Endothelial cell of umbilical vein (primary cell): ENCODE results near the gene TMCC3. TPM values are rescaled to one million over a fixed set of nuclear protein-coding genes. Genes with fewer than 3 reads are reported as not detected.

Experiments
- BruUV-seq: library from RNA; stranded (reverse); fragments of 400-500 nt; replicated peaks from 2 replicates; lab custom pipeline; 2021; lab: Mats Ljungman, UMichigan
- CTCF ChIA-PET: fragments of 300-600, 350-600 bp; sonication (Branson Sonifier 250); formaldehyde crosslinking; loops from one replicate; lab custom pipeline; 2021; ENCODE audit warnings: antibody characterized with exemption, inconsistent platforms; lab: Charles Lee
- POLR2A ChIA-PET: fragments of 300-600, 350-600 bp; sonication (Branson Sonifier 250); formaldehyde crosslinking; loops from one replicate; lab custom pipeline; 2021; ENCODE audit warnings: antibody characterized with exemption, inconsistent platforms; lab: Charles Lee
- DNase-seq: peaks from one replicate; pipeline ENCODE4 v3.0.0-alpha.2; 2011; ENCODE audit warnings: low read depth, low spot score
- FAIRE-seq: peaks from 2 replicates; lab custom pipeline; 2011; peaks lifted over from hg19 to GRCh38; lab: Jason Lieb, UNC
- H2AFZ ChIP-seq: 2 replicates; pipeline ENCODE4 v1.6.0; 2012; ENCODE audit warnings: low read depth, low read length, control low read depth, inconsistent platforms
- H3K27ac ChIP-seq: 2 replicates; pipeline ENCODE4 v1.5.1; 2011; ENCODE audit warnings: low read depth, mild to moderate bottlenecking, control low read depth, low read length, moderate library complexity; ENCODE audit not compliant: insufficient read depth
- H3K27me3 ChIP-seq, 2 experiments: 2 replicates each; pipeline versions ENCODE4 v1.6.0 to v1.6.1; 2011; ENCODE audit warnings: low read length in 2 of 2, mixed read lengths in 1 of 2; ENCODE audit not compliant: control insufficient read depth in 2 of 2, insufficient read depth in 2 of 2
- H3K36me3 ChIP-seq, 2 experiments: 2 replicates in 1 of 2; 3 replicates in 1 of 2; pipeline ENCODE4 v1.5.1; 2011; ENCODE audit warnings: low read length in 2 of 2, mild to moderate bottlenecking in 1 of 2, moderate library complexity in 1 of 2; ENCODE audit not compliant: control insufficient read depth in 2 of 2, insufficient read depth in 2 of 2; ENCODE audit errors: extremely low read depth in 1 of 2
- H3K4me1 ChIP-seq: 3 replicates; pipeline ENCODE4 v1.5.1; 2011; ENCODE audit warnings: mild to moderate bottlenecking, low read length; ENCODE audit not compliant: control insufficient read depth, insufficient read depth; ENCODE audit errors: extremely low read depth
- H3K4me2 ChIP-seq: 2 replicates; pipeline ENCODE4 v1.6.1; 2011; ENCODE audit warnings: low read length, control low read depth, mixed read lengths; ENCODE audit not compliant: insufficient read depth
- H3K4me3 ChIP-seq, 3 experiments: fragments of 200-600 bp in 1 of 3; sonication (generic), shearing (Covaris generic) in 1 of 3; replicated peaks in 1 of 3; 2 replicates each; pipeline ENCODE4 v1.5.1; 2011 to 2016; ENCODE audit warnings: control low read depth in 3 of 3, low read length in 3 of 3, mild to moderate bottlenecking in 2 of 3, inconsistent platforms in 1 of 3, low read depth in 1 of 3, moderate library complexity in 1 of 3; ENCODE audit not compliant: insufficient read depth in 1 of 3
- H3K79me2 ChIP-seq: 2 replicates; pipeline ENCODE4 v1.6.0; 2012; ENCODE audit warnings: low read length, inconsistent platforms; ENCODE audit not compliant: control insufficient read depth, insufficient read depth
- H3K9ac ChIP-seq: replicated peaks from 2 replicates; pipeline ENCODE3; 2011; ENCODE audit warnings: low read length, control low read depth; ENCODE audit not compliant: insufficient read depth; ENCODE audit errors: extremely low read depth
- H3K9me1 ChIP-seq: replicated peaks from 3 replicates; pipeline ENCODE4 v1.6.0; 2011; ENCODE audit warnings: mild to moderate bottlenecking, low read length; ENCODE audit not compliant: control insufficient read depth, insufficient read depth; ENCODE audit errors: extremely low read depth
- H3K9me3 ChIP-seq: replicated peaks from 2 replicates; pipeline ENCODE4 v1.5.1; 2012; ENCODE audit warnings: low read length, inconsistent platforms; ENCODE audit not compliant: control insufficient read depth, insufficient read depth
- H4K20me1 ChIP-seq: replicated peaks from 2 replicates; pipeline ENCODE3; 2011; ENCODE audit warnings: mild to moderate bottlenecking, low read length; ENCODE audit not compliant: control insufficient read depth, insufficient read depth; ENCODE audit errors: extremely low read depth
- EZH2 ChIP-seq: IDR thresholded peaks from 2 replicates; pipeline ENCODE4 v1.6.1; 2012; ENCODE audit warnings: borderline replicate concordance, low read depth, mild to moderate bottlenecking, moderate library complexity, low read length, inconsistent platforms; ENCODE audit not compliant: severe bottlenecking
- FOS ChIP-seq: IDR thresholded peaks from 2 replicates; pipeline ENCODE4 v1.6.1; 2011; ENCODE audit warnings: mild to moderate bottlenecking, low read length, moderate library complexity, borderline replicate concordance; ENCODE audit not compliant: insufficient read depth
- JUN ChIP-seq: IDR thresholded peaks from 2 replicates; pipeline ENCODE4 v1.6.1; 2011; ENCODE audit warnings: borderline replicate concordance, low read depth; ENCODE audit not compliant: insufficient read length, insufficient read depth
- POLR2A ChIP-seq: IDR thresholded peaks from 2 replicates; pipeline ENCODE4 v1.6.1; 2012; ENCODE audit warnings: low read depth, mild to moderate bottlenecking, control low read depth, low read length
- POLR2AphosphoS5 ChIP-seq: IDR thresholded peaks from 2 replicates; pipeline ENCODE4 v1.6.1; 2012; ENCODE audit warnings: low read depth, mild to moderate bottlenecking, control low read depth, low read length, moderate library complexity; ENCODE audit not compliant: insufficient read depth
- dilution Hi-C: fragments of 300-500 bp; cut with MboI; formaldehyde crosslinking; loops from one replicate; pipeline ENCODE4 v1.15.0; 2019; ENCODE audit warnings: low sequenced_read_pairs; ENCODE audit not compliant: extremely low pct_ligation_motif_present
- intact Hi-C: fragments of 100-400 bp; cut with micrococcal nuclease; formaldehyde crosslinking; loops from one replicate; pipeline ENCODE4 v1.10.0; 2022
- polyA plus RNA-seq, 4 experiments: library from polyadenylated mRNA; depleted of rRNA in 3 of 4; stranded (reverse) in 3 of 4; unstranded in 1 of 4; fragments of >200 nt; gene quantifications; 2 replicates each; pipeline versions ENCODE4 v1.2.1 to v1.2.3, GENCODE V29; 2011 to 2012; ENCODE audit warnings: missing spikeins in 1 of 4
- total RNA-seq: library from RNA; stranded (reverse); gene quantifications from 2 replicates; pipeline ENCODE4 v1.2.3, GENCODE V29; 2021
- TF ChIP-seq, protein P1 (sequence below), 2 donors: IDR thresholded peaks; 1 replicate in 1 of 2; 2 replicates in 1 of 2; pipeline ENCODE4 v1.5.1; 2011; ENCODE audit warnings: low read length in 2 of 2, mild to moderate bottlenecking in 2 of 2, moderate library complexity in 2 of 2, control low read depth in 1 of 2, inconsistent platforms in 1 of 2, low read depth in 1 of 2; ENCODE audit not compliant: insufficient read depth in 1 of 2; ENCODE audit errors: extremely low read depth in 1 of 2
- TF ChIP-seq, protein P2 (sequence below): IDR thresholded peaks from 2 replicates; pipeline ENCODE4 v1.6.1; 2011; ENCODE audit not compliant: insufficient read depth, insufficient read length

The TMCC3 gene
- total and polyA plus RNA-seq, 2 donors (not counting 3 experiments of a cell fraction or from before 2014, with no cell fraction given), result 13.5 to 30.4 TPM

DNA sequence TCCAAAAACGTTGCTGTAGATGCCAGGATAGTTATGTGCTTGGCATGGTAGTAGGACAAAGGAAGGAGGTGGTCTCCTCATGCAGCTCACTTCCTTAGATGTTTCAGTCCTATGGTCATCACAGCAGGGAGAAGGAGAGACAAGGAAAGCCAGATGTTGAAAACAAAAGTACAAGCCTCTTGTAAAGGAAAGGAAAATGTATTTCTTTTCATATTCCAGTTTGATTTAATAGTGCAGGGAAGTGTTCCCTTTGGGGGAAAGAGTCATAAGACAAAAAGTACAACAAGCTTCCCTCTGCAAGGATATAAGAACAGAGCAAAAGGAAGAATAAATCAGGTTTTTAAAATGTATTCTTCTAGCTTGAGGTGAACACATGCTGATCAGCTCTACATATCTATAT is 8.6 kb upstream of the TMCC3 start:
- Histone ChIP-seq H3K9me1 (no peaks in the 10 kb centered on the region), H3K9ac (no peak overlapping the region), H3K27me3 (no peaks in the 10 kb centered on the region), H3K4me1 (no peaks in the 10 kb centered on the region), H2AFZ (no peak overlapping the region), H3K9me3 (no peaks in the 10 kb centered on the region), H3K27ac (no peak overlapping the region), H3K4me3 (no peak overlapping the region), H3K79me2 (no peaks in the 10 kb centered on the region), H3K4me2 (no peak overlapping the region), H3K36me3 (no peaks in the 10 kb centered on the region), H4K20me1 (no peaks in the 10 kb centered on the region)
- intact Hi-C loops (no loop called here), dilution Hi-C loops (no loop called here)
- BruUV-seq, result no TSS peak
- POLR2A ChIA-PET, result no interaction called here
- no peak for TF ChIP-seq FOS
- TF ChIP-seq, protein P1, sequence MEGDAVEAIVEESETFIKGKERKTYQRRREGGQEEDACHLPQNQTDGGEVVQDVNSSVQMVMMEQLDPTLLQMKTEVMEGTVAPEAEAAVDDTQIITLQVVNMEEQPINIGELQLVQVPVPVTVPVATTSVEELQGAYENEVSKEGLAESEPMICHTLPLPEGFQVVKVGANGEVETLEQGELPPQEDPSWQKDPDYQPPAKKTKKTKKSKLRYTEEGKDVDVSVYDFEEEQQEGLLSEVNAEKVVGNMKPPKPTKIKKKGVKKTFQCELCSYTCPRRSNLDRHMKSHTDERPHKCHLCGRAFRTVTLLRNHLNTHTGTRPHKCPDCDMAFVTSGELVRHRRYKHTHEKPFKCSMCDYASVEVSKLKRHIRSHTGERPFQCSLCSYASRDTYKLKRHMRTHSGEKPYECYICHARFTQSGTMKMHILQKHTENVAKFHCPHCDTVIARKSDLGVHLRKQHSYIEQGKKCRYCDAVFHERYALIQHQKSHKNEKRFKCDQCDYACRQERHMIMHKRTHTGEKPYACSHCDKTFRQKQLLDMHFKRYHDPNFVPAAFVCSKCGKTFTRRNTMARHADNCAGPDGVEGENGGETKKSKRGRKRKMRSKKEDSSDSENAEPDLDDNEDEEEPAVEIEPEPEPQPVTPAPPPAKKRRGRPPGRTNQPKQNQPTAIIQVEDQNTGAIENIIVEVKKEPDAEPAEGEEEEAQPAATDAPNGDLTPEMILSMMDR (IDR thresholded peaks at IDR 0.05; ENCODE audit: extremely low read depth in 1 of 2, insufficient read depth in 1 of 2, low read depth in 1 of 2, low read length in 2 of 2), result no peak
- TF ChIP-seq EZH2, result no peak
- CTCF ChIA-PET, result no interaction called here
- DNase-seq, result no peak
- FAIRE-seq, result no peak

DNA sequence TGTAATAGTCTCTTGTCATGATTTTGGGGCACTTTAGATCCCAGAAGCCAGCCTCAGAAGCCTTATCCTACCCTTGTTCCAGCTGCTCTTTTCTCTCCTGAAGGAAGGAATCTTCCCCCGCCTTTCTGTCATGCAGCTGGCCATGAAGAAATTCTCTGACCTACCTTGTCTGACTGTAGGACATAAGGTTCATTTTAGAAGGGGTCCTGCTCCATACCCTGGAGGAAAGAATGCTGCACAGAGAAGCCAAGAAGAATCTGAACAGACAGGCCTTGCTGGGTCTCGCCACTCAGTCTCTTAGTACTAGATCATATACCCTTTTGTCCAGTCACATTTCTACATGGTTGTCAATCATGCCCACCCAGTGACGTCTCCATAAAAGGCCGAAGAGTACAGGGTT is 6.2 kb upstream of the TMCC3 start:
- Histone ChIP-seq H3K4me2 (no peak overlapping the region), H3K4me1 (no peaks in the 10 kb centered on the region), H3K36me3 (no peaks in the 10 kb centered on the region), H3K9ac (no peak overlapping the region), H3K9me3 (no peaks in the 10 kb centered on the region), H3K9me1 (no peaks in the 10 kb centered on the region), H3K27me3 (no peaks in the 10 kb centered on the region), H2AFZ (no peak overlapping the region), H3K79me2 (no peaks in the 10 kb centered on the region), H3K27ac (no peak overlapping the region), H4K20me1 (no peaks in the 10 kb centered on the region), H3K4me3 (no peak overlapping the region)
- intact Hi-C loops, result no loop called here
- DNase-seq (no peak), FAIRE-seq (no peak)
- POLR2A ChIA-PET, result interaction anchor here (0.6 kb wide), 1 partner anchor 325 kb away, joined by 3 read pairs; no protein-coding TSS in a partner anchor
- TF ChIP-seq POLR2AphosphoS5 (no peak), JUN (no peak), FOS (no peak), POLR2A (no peak)
- TF ChIP-seq, protein P2, sequence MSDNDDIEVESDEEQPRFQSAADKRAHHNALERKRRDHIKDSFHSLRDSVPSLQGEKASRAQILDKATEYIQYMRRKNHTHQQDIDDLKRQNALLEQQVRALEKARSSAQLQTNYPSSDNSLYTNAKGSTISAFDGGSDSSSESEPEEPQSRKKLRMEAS, result no peak
- TF ChIP-seq, protein P1 (IDR thresholded peaks at IDR 0.05; ENCODE audit: extremely low read depth in 1 of 2, insufficient read depth in 1 of 2, low read depth in 1 of 2, low read length in 2 of 2), result no peak
- dilution Hi-C loops, result no loop called here
- CTCF ChIA-PET, result interaction anchor here (0.9 kb wide), 1 partner anchor 17 kb away, joined by 4 read pairs; no protein-coding TSS in a partner anchor
- no TSS peak for BruUV-seq
